Activated CD4-positive, alpha-beta T cell treated with anti-CD3 and anti-CD28 coated beads, Interleukin-2, Interleukin-6, amounts not matched to agents 100 ng/mL and 50 ng/mL, durations not matched to agents 16 hours and 8 hours (primary cell): ENCODE data around the gene EBF4.

ENCODE experiments used
- DNase-seq: peaks from one replicate; pipeline ENCODE4 v3.0.0-alpha.2; 2020

EBF4 gene

GRCh38 chr20:2745936-2746635 lies 53.5 kb downstream of the EBF4 start:
- no peak for DNase-seq

DNA sequence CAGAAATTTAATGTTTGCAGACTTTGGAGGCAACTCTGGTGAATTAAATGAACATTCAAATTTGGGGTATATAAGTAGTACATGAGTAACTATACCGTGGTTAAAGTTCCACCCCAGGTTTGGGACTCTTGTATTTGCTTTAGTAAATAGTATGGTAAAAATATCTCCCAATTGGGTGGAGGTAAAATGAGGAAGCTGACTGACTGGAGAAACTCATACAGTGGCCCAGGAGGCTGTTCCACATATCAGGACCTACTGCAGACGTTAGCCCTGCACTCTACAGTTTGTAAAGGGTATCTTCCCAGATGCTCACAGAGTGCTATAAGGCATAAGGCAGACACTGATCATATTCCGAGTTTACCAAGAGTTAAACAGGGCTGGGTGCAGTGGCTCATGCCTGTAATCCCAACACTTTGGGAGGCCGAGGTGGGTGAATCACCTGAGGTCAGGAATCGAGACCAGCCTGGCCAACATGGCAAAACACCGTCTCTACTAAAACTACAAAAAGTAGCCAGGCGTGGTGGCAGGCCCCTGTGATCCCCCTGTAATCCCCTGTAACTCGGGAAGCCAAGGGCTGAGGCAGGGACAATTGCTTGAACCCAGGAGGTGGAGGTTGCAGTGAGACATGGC lies 54.2 kb downstream of the EBF4 start:
- DNase-seq = no peak

- no peak for DNase-seq
Measured at GRCh38 chr20:2747676-2748235, 55.2 kb downstream of the EBF4 start.

- DNase-seq = no peak
Measured at GRCh38 chr20:2748551-2749342, 56.2 kb downstream of the EBF4 start.

- DNase-seq = no peak
Measured at GRCh38 chr20:2749343-2749950, 56.9 kb downstream of the EBF4 start.

DNA sequence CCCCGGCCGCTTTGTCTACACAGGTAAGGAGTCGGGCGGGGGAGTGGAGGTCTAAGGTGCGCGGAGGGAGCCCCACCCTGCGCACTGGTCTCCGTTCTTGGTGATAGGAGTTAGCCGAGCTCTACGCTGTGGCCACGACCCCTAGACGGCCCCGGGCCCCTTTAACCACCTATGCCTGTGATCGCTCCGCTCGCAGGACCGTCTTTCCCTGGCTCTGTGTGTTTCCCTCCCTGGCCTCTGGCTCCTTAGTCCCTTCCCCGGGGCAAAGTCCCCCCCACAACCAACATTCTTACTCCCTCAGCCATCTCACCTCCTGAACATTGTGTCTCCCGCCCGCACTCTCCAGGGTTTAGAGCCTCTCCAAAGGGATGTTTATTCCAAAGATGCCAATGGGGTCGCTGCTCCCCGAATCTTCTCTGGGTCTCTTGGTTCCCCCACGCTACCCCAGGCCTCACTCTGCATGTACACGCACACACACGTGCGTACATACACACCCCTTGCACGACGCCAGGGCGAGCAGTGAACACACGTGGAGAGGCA lies 57.4 kb downstream of the EBF4 start:
- no peak for DNase-seq

- peak; percentile 15 for DNase-seq
Measured at GRCh38 chr20:2750491-2751251, 58.1 kb downstream of the EBF4 start.

- DNase-seq = no peak
Measured at GRCh38 chr20:2751347-2751877, 58.8 kb downstream of the EBF4 start.

DNA sequence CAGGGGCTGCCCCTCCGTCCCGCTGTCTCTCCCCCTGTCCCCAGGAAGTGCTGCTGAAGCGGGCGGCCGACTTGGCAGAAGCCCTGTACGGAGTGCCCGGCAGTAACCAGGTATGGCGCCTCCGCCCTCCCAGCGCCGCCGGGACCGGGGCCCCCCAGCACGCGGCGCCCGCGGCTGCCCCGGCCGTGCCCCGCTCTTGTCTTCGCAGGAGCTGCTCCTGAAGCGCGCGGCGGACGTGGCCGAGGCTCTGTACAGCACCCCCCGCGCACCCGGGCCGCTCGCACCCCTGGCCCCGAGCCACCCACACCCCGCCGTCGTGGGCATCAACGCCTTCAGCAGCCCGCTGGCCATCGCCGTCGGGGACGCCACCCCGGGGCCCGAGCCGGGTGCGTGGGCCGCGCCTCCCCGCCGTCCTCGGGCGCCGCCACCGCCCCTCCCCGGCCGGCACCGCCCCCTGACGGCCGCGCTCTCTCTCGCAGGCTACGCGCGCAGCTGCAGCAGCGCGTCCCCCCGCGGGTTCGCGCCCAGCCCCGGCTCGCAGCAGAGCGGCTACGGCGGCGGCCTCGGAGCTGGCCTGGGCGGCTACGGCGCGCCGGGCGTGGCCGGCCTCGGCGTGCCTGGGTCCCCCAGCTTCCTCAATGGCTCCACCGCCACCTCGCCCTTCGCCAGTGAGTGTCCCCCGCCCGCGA lies 59.4 kb downstream of the EBF4 start:
- DNase-seq = peak; percentile 54

- DNase-seq = peak; percentile 40
Measured at GRCh38 chr20:2752567-2753460, 60.2 kb downstream of the EBF4 start.

- DNase-seq = no peak
Measured at GRCh38 chr20:2753461-2754040, 61.0 kb downstream of the EBF4 start.

- no peak for DNase-seq
Measured at GRCh38 chr20:2754424-2754823, 61.8 kb downstream of the EBF4 start.

DNA sequence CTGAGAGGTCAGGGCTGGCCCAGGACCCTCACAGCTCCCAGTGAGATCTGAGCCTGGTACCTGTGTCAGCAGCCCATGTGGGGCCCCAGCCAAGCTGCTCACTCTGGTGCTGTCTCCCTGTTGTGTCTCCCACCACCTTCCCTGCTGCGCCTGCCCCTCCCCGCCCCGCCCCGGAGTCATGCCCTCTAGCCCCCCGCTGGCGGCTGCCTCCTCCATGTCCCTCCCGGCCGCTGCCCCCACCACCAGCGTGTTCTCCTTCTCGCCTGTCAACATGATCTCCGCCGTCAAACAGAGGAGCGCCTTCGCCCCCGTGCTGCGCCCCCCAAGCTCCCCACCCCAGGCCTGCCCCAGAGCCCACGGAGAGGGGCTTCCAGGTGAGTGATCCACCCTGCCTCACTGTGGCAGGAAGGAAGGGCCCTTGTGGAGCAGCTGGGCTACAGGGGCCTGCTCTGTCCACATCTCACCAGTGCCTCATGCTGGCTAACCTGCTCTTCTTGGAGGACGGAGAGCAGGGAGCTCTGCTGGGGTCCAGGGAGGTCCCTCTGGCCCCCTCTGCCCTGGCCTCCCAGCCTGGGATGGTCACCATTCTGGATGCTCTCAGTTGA lies 63.0 kb downstream of the EBF4 start:
- DNase-seq = no peak

GRCh38 chr20:2756056-2756611 lies 63.6 kb downstream of the EBF4 start:
- peak; percentile 15 for DNase-seq

GRCh38 chr20:2757001-2757400 lies 64.4 kb downstream of the EBF4 start:
- DNase-seq = no peak

- DNase-seq = no peak
Measured at GRCh38 chr20:2757969-2758368, 65.4 kb downstream of the EBF4 start.

DNA sequence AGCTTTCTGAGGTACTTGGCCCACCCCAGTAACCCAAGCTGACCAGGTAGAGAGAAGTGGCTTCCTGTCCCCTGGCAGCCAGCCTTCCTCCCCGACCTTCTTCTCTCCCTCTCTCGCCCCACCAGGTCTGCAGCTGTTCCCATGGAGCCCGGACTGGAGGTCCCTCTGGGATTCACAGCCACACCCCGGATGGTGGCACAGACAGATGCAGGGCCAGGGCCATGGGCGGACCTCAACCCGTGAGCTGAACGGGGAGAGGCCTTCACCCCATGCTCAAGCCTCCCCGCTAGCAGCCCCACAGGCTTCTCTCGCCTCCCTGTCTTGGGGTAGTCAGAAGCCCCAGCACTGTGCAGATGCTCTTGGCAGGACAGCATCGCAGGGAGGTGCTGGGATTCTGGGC lies 66.6 kb downstream of the EBF4 start:
- no peak for DNase-seq

- DNase-seq = no peak
Measured at GRCh38 chr20:2759603-2760296, 67.2 kb downstream of the EBF4 start.
